K562 (cell line): ENCODE measurements around the gene MEAF6. TPM values are rescaled to one million over a fixed set of nuclear protein-coding genes. Genes with fewer than 3 reads are reported as not detected.

Source experiments
- ARNT ChIP-seq, 2 experiments: fragments of 450-650 bp; IDR thresholded peaks; 2 replicates each; pipeline ENCODE4 v1.6.1; 2016; ENCODE audit warnings: mild to moderate bottlenecking in 1 of 2
- BRCA1 ChIP-seq, 2 experiments: fragments of 450-650 bp in 1 of 2; sonication (generic) in 1 of 2; formaldehyde crosslinking in 1 of 2; IDR thresholded peaks; 2 replicates each; pipeline versions ENCODE4 v1.5.0 to v1.6.1; 2017 to 2020; ENCODE audit warnings: mild to moderate bottlenecking in 1 of 2, missing genetic modification reagents in 1 of 2
- CHD4 ChIP-seq: fragments of 200-600 bp; sonication (generic); IDR thresholded peaks from 3 replicates; pipeline ENCODE4 v1.6.1; 2012; ENCODE audit warnings: low read depth, mild to moderate bottlenecking, mixed read lengths, low read length, inconsistent platforms; ENCODE audit not compliant: insufficient read depth, insufficient replicate concordance, poor library complexity, severe bottlenecking
- EP300 ChIP-seq: IDR thresholded peaks from 2 replicates; pipeline ENCODE4 v1.6.1; 2012; ENCODE audit warnings: low read length, improper control_type of control experiment
- FOXP4 ChIP-seq: sonication (generic); formaldehyde crosslinking; IDR thresholded peaks from 2 replicates; pipeline ENCODE4 v1.8.0; 2022; ENCODE audit warnings: mild to moderate bottlenecking, missing genetic modification reagents, borderline replicate concordance
- HNRNPL ChIP-seq: fragments of 200-400 bp; formaldehyde crosslinking; IDR thresholded peaks from 2 replicates; pipeline ENCODE4 v1.6.1; 2017; ENCODE audit warnings: low read depth, mild to moderate bottlenecking, low read length
- KLF10 ChIP-seq: fragments of 250-450 bp; sonication (Bioruptor Pico); IDR thresholded peaks from 2 replicates; pipeline ENCODE4 v1.6.1; 2021; ENCODE audit warnings: matching md5 sums
- L3MBTL2 ChIP-seq: fragments of 450-650 bp; IDR thresholded peaks from 2 replicates; pipeline ENCODE4 v1.6.1; 2016; ENCODE audit warnings: mild to moderate bottlenecking, moderate library complexity
- MAFG ChIP-seq: fragments of 450-650 bp; conservative IDR thresholded peaks from 2 replicates; pipeline ENCODE4 v1.6.1; 2016; ENCODE audit warnings: missing genetic modification characterization, missing compliant biosample characterization
- MYNN ChIP-seq, 2 experiments: sonication (generic); formaldehyde crosslinking in 1 of 2; IDR thresholded peaks; 2 replicates each; pipeline versions ENCODE4 v1.5.0 to v1.6.1; 2016 to 2020; ENCODE audit warnings: antibody characterized with exemption in 1 of 2, missing genetic modification reagents in 1 of 2
- POLR2A ChIP-seq: fragments of 450-650 bp; conservative IDR thresholded peaks from 2 replicates; pipeline ENCODE4 v1.6.1; 2016
- RFX1 ChIP-seq: fragments of 450-650 bp; IDR thresholded peaks from 2 replicates; pipeline ENCODE4 v1.6.1; 2016; ENCODE audit warnings: mild to moderate bottlenecking, moderate library complexity
- SMARCC2 ChIP-seq: fragments of 450-650 bp; IDR thresholded peaks from 2 replicates; pipeline ENCODE4 v1.6.1; 2017; ENCODE audit warnings: antibody characterized with exemption, moderate library complexity, mild to moderate bottlenecking, low read depth
- ZBTB17 ChIP-seq: fragments of 450-650 bp; formaldehyde crosslinking; IDR thresholded peaks from 2 replicates; pipeline ENCODE4 v1.4.0; 2020; ENCODE audit warnings: mild to moderate bottlenecking
- ZFP36 ChIP-seq: fragments of 150-350 bp; IDR thresholded peaks from 2 replicates; pipeline ENCODE4 v1.6.1; 2018; ENCODE audit warnings: low read length, low read depth; ENCODE audit not compliant: partially characterized antibody
- ZFX ChIP-seq: sonication (generic); formaldehyde crosslinking; IDR thresholded peaks from 2 replicates; pipeline ENCODE4 v1.8.0; 2022; ENCODE audit warnings: mild to moderate bottlenecking, missing genetic modification reagents, moderate library complexity
- ZNF324 ChIP-seq: fragments of 250-450 bp; sonication (Bioruptor Pico); IDR thresholded peaks from 2 replicates; pipeline ENCODE4 v1.4.0; 2020; ENCODE audit warnings: mild to moderate bottlenecking
- ZNF445 ChIP-seq: fragments of 250-450 bp; sonication (Bioruptor Pico); IDR thresholded peaks from 2 replicates; pipeline ENCODE4 v1.4.0; 2020; ENCODE audit warnings: low read depth, mild to moderate bottlenecking, moderate library complexity
- ZNF561 ChIP-seq: fragments of 450-650 bp; formaldehyde crosslinking; conservative IDR thresholded peaks from 2 replicates; pipeline ENCODE4 v1.4.0; 2020; ENCODE audit warnings: mild to moderate bottlenecking, moderate library complexity
- ZNF589 ChIP-seq: fragments of 200-800 bp; sonication (Bioruptor generic); IDR thresholded peaks from 2 replicates; pipeline ENCODE4 v1.6.1; 2016; ENCODE audit warnings: low read depth, missing genetic modification characterization, missing compliant biosample characterization
- ZNF717 ChIP-seq: fragments of 250-450 bp; sonication (Bioruptor Pico); IDR thresholded peaks from 2 replicates; pipeline ENCODE4 v1.5.0; 2021
- polyA plus RNA-seq, 8 experiments: library from polyadenylated mRNA; depleted of rRNA in 4 of 8; stranded (reverse) in 5 of 8; unstranded in 3 of 8; fragments of >200 nt; fragmentation: Nextera tagmentation in 2 of 8; fragmentation: Illumina TruSeq in 1 of 8; extraction: Ambion mirVana in 2 of 8; extraction: Trizol in 1 of 8; gene quantifications; 2 replicates each; pipeline versions ENCODE4 v1.2.1 to v1.2.3, GENCODE V29; 2011 to 2014; ENCODE audit warnings: inconsistent platforms in 1 of 8, missing spikeins in 1 of 8
- total RNA-seq, 7 experiments: library from RNA; depleted of rRNA in 6 of 7; stranded (reverse); fragments of >200 nt in 6 of 7; fragmentation: Illumina TruSeq in 2 of 7; extraction: Trizol in 2 of 7; gene quantifications; 2 replicates each; pipeline versions ENCODE4 v1.2.1 to v1.2.3, GENCODE V29; 2011 to 2021; ENCODE audit warnings: low replicate concordance in 1 of 7
- TF ChIP-seq, protein P1 (sequence below), 2 experiments: fragments of 200-800 bp in 1 of 2; sonication (Bioruptor generic) in 1 of 2; sonication (generic) in 1 of 2; formaldehyde crosslinking in 1 of 2; IDR thresholded peaks in 1 of 2; conservative IDR thresholded peaks in 1 of 2; 2 replicates each; pipeline versions ENCODE4 v1.5.0 to v1.6.1; 2016 to 2020; ENCODE audit warnings: missing compliant biosample characterization in 1 of 2, missing genetic modification characterization in 1 of 2, missing genetic modification reagents in 1 of 2
- TF ChIP-seq, protein P2 (sequence below): IDR thresholded peaks from 3 replicates; pipeline ENCODE4 v1.6.1; 2011; ENCODE audit warnings: borderline replicate concordance, mild to moderate bottlenecking, moderate library complexity; ENCODE audit not compliant: insufficient read length; ENCODE audit errors: extremely low read depth

Gene MEAF6
- total and polyA plus RNA-seq, 9 of the 15 experiments (the other 6 are each of a cell fraction or from before 2014, with no cell fraction given), result 55.0 to 151 (median 92.3) TPM

DNA sequence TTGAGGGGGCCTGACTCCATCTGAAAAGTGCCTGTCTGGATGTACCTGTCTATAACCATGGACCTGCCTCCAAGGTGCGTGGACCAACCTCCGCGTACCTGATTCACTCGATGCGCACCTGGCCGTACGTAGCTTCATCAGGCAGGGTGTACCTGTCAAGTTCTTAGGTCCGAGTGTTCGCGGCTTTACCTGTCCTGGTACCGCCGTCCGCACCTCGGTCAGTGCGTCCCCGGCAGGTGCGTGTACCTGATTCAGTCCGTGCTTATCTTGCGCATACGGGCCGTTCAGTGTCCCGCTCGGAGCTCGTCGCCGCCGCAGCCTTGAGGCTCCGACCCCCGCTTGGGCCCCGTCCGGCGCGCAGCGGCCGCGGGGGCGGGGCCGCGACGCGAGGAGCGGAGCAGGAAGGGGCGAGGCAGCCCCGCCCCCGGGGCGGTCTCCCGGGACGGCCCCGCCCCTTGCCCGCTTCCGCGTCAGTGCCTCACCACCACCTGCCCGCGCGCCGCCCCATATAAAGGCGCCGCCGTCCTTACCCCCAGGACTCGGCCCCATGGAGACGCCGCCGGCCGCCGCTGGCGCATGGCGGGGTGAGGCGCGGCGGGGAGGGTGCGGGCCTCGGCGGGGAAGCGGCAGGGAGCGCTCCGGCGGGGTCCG lies 40.4 kb downstream of the MEAF6 start, which contains the start of gene ZC3H12A (continued):
- TF ChIP-seq FOXP4 (CRISPR knock-in tag) (no peak), ARNT (IDR thresholded peaks at IDR 0.05) (no peak), CHD4 (no peak), ZNF324 (CRISPR knock-in tag) (no peak), ZFX (CRISPR knock-in tag) (peak; percentile 72; the same call in 1 of the 2 replicates), MAFG (tag) (no peak), MYNN (IDR thresholded peaks at IDR 0.05) (0 out of 2 replicates have a peak, but pooled peaks have one; percentile 35), MYNN (CRISPR knock-in tag; IDR thresholded peaks at IDR 0.05) (no peak), L3MBTL2 (peak; percentile 53), ZNF561 (CRISPR knock-in tag) (no peak), SMARCC2 (no peak), KLF10 (no peak), BRCA1 (IDR thresholded peaks at IDR 0.05) (no peak), BRCA1 (CRISPR knock-in tag; IDR thresholded peaks at IDR 0.05) (peak; percentile 25; the same call in 1 of the 2 replicates), EP300 (0 out of 2 replicates have a peak, but pooled peaks have one; percentile 9), ZNF445 (no peak), ZNF717 (CRISPR knock-in tag) (no peak), RFX1 (no peak), HNRNPL (peak; percentile 91), ZBTB17 (CRISPR knock-in tag) (peak; percentile 15; the same call in 1 of the 2 replicates), ZFP36 (peak; percentile 25), ZNF589 (CRISPR knock-in tag) (no peak), POLR2A (peak; percentile 83)
- TF ChIP-seq, protein P1, sequence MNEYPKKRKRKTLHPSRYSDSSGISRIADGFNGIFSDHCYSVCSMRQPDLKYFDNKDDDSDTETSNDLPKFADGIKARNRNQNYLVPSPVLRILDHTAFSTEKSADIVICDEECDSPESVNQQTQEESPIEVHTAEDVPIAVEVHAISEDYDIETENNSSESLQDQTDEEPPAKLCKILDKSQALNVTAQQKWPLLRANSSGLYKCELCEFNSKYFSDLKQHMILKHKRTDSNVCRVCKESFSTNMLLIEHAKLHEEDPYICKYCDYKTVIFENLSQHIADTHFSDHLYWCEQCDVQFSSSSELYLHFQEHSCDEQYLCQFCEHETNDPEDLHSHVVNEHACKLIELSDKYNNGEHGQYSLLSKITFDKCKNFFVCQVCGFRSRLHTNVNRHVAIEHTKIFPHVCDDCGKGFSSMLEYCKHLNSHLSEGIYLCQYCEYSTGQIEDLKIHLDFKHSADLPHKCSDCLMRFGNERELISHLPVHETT (CRISPR knock-in tag; conservative IDR thresholded peaks at IDR 0.05 in 1 of 2, IDR thresholded peaks at IDR 0.05 in 1 of 2), result peak in 1 of 2 experiments; percentile 58; a peak in 1 of 4 replicates
- TF ChIP-seq, protein P2, sequence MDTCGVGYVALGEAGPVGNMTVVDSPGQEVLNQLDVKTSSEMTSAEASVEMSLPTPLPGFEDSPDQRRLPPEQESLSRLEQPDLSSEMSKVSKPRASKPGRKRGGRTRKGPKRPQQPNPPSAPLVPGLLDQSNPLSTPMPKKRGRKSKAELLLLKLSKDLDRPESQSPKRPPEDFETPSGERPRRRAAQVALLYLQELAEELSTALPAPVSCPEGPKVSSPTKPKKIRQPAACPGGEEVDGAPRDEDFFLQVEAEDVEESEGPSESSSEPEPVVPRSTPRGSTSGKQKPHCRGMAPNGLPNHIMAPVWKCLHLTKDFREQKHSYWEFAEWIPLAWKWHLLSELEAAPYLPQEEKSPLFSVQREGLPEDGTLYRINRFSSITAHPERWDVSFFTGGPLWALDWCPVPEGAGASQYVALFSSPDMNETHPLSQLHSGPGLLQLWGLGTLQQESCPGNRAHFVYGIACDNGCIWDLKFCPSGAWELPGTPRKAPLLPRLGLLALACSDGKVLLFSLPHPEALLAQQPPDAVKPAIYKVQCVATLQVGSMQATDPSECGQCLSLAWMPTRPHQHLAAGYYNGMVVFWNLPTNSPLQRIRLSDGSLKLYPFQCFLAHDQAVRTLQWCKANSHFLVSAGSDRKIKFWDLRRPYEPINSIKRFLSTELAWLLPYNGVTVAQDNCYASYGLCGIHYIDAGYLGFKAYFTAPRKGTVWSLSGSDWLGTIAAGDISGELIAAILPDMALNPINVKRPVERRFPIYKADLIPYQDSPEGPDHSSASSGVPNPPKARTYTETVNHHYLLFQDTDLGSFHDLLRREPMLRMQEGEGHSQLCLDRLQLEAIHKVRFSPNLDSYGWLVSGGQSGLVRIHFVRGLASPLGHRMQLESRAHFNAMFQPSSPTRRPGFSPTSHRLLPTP, result no peak
